Activated CD8-positive, alpha-beta T cell treated with anti-CD3 and anti-CD28 coated beads for 36 hours (primary cell): ENCODE measurements around the gene PIP5K1B. TPM values are rescaled to one million over a fixed set of nuclear protein-coding genes. Genes with fewer than 3 reads are reported as not detected.
A peak's percentile ranks its signal among the peaks of the same experiment; 100 is the strongest.

Experiments used
- ATAC-seq: fragments of 200-7000 bp; cut with Tn5 transposase; one replicate; pipeline ENCODE4 v1.10.0; 2021; ENCODE audit warnings: mild to moderate bottlenecking, moderate library complexity
- CTCF ChIA-PET: fragments of 350-600 bp; sonication (Branson Sonifier 250); formaldehyde crosslinking; loops from one replicate; lab custom pipeline; 2021; ENCODE audit warnings: antibody characterized with exemption; lab: Charles Lee
- POLR2A ChIA-PET: fragments of 350-600 bp; sonication (Branson Sonifier 250); formaldehyde crosslinking; loops from one replicate; lab custom pipeline; 2021; ENCODE audit warnings: antibody characterized with exemption; lab: Charles Lee
- DNase-seq: peaks from one replicate; pipeline ENCODE4 v3.0.0-alpha.2; 2020
- H3K27ac Mint-ChIP-seq: one replicate; pipeline ENCODE4 v1.8.0; 2021; ENCODE audit warnings: mild to moderate bottlenecking, mixed read lengths
- H3K27me3 Mint-ChIP-seq: one replicate; pipeline ENCODE4 v1.8.0; 2021; ENCODE audit warnings: mixed read lengths
- H3K36me3 Mint-ChIP-seq: one replicate; pipeline ENCODE4 v1.8.0; 2021; ENCODE audit warnings: low read depth, mixed read lengths
- H3K4me1 Mint-ChIP-seq: one replicate; pipeline ENCODE4 v1.8.0; 2021; ENCODE audit warnings: low read depth, mixed read lengths
- H3K4me3 Mint-ChIP-seq: one replicate; pipeline ENCODE4 v1.8.0; 2021; ENCODE audit warnings: mild to moderate bottlenecking, moderate library complexity, mixed read lengths
- H3K9me3 Mint-ChIP-seq: one replicate; pipeline ENCODE4 v1.8.0; 2021; ENCODE audit warnings: mixed read lengths
- CTCF ChIP-seq: fragments of 200-600 bp; IDR thresholded peaks from one replicate; pipeline ENCODE4 v1.8.0; 2022; ENCODE audit warnings: antibody characterized with exemption, mild to moderate bottlenecking
- intact Hi-C: fragments of 100-400 bp; cut with micrococcal nuclease; formaldehyde crosslinking; loops from one replicate; pipeline ENCODE4 v1.10.0; 2022
- total RNA-seq, 2 experiments: library from RNA; stranded (reverse); gene quantifications; one replicate each; pipeline ENCODE4 v1.2.3, GENCODE V29; 2021

PIP5K1B gene
- total RNA-seq, 2 experiments from 2014 or later = 0.43 to 0.98 TPM

- no peak for TF ChIP-seq CTCF
- no peak for DNase-seq
- no peaks in the 10 kb centered on the region for H3K9me3 Mint-ChIP-seq
- POLR2A ChIA-PET = interaction anchor here (0.6 kb wide), 1 partner anchor 216 kb away, joined by 3 read pairs; no protein-coding TSS in a partner anchor
- peak overlapping the region; percentile 93 for H3K27ac Mint-ChIP-seq
- CTCF ChIA-PET = interaction anchor here (1.0 to 2.2 kb wide), 9 partner anchors 9 to 341 kb away, joined by 3 to 14 read pairs (median 7); no protein-coding TSS in a partner anchor
- intact Hi-C loops = loop anchor here (5.0 kb wide), 1 partner anchor 156 kb away; no protein-coding TSS in a partner anchor
- ATAC-seq = no peak
- peaks cover 8% of the 10 kb centered on the region for H3K36me3 Mint-ChIP-seq
- peaks cover 16% of the 10 kb centered on the region for H3K4me1 Mint-ChIP-seq
- H3K27me3 Mint-ChIP-seq = no peaks in the 10 kb centered on the region
- H3K4me3 Mint-ChIP-seq = peak overlapping the region; percentile 95
Measured at GRCh38 chr9:69036799-69037198, 331.8 kb downstream of the PIP5K1B start.

GRCh38 chr9:69040646-69041045 is 335.6 kb downstream of the PIP5K1B start:
- intact Hi-C loops = no loop called here
- no peak for TF ChIP-seq CTCF
- CTCF ChIA-PET = interaction anchor here (1.0 kb wide), 1 partner anchor 16 kb away, joined by 3 read pairs; no protein-coding TSS in a partner anchor
- POLR2A ChIA-PET = no interaction called here
- H3K9me3 Mint-ChIP-seq = no peaks in the 10 kb centered on the region
- ATAC-seq = no peak
- DNase-seq = no peak
- no peaks in the 10 kb centered on the region for H3K27me3 Mint-ChIP-seq
- H3K4me3 Mint-ChIP-seq = no peak overlapping the region
- H3K36me3 Mint-ChIP-seq = peaks cover 8% of the 10 kb centered on the region
- H3K27ac Mint-ChIP-seq = no peak overlapping the region
- peaks cover 31% of the 10 kb centered on the region for H3K4me1 Mint-ChIP-seq

GRCh38 chr9:69044240-69045219 is 339.5 kb downstream of the PIP5K1B start:
- peaks cover 19% of the 10 kb centered on the region for H3K4me1 Mint-ChIP-seq
- ChIA-PET POLR2A (interaction anchor here (1.2 kb wide), 1 partner anchor 9 kb away, joined by 4 read pairs; the partner anchor contains the start of gene FXN), CTCF (interaction anchor here (1.0 to 3.0 kb wide), 6 partner anchors 9 to 149 kb away, joined by 3 to 10 read pairs (median 4); partner anchors contain the start of gene FXN)
- H3K27ac Mint-ChIP-seq = peak overlapping the region; percentile 59
- ATAC-seq = peak; percentile 87
- peak; percentile 45 for DNase-seq
- H3K27me3 Mint-ChIP-seq = no peaks in the 10 kb centered on the region
- no peak overlapping the region for H3K4me3 Mint-ChIP-seq
- TF ChIP-seq CTCF = no peak
- intact Hi-C loops = no loop called here
- H3K9me3 Mint-ChIP-seq = no peaks in the 10 kb centered on the region
- H3K36me3 Mint-ChIP-seq = peaks cover 11% of the 10 kb centered on the region

- no peak for ATAC-seq
- no peak for TF ChIP-seq CTCF
- no peaks in the 10 kb centered on the region for H3K27me3 Mint-ChIP-seq
- H3K4me3 Mint-ChIP-seq = no peak overlapping the region
- H3K4me1 Mint-ChIP-seq = peaks cover 19% of the 10 kb centered on the region
- H3K9me3 Mint-ChIP-seq = no peaks in the 10 kb centered on the region
- no peak overlapping the region for H3K27ac Mint-ChIP-seq
- no peak for DNase-seq
- ChIA-PET CTCF (interaction anchor here (1.0 to 3.0 kb wide), 4 partner anchors 8 to 148 kb away, joined by 3 to 10 read pairs (median 7); partner anchors contain the start of gene FXN), POLR2A (interaction anchor here (0.7 kb wide), 1 partner anchor 205 kb away, joined by 3 read pairs; no protein-coding TSS in a partner anchor)
- intact Hi-C loops = no loop called here
- H3K36me3 Mint-ChIP-seq = peaks cover 8% of the 10 kb centered on the region
Measured at GRCh38 chr9:69045821-69046220, 340.8 kb downstream of the PIP5K1B start.
